H9 (cell line): ENCODE measurements around the gene LYZL2. TPM values are rescaled to one million over a fixed set of nuclear protein-coding genes. Genes with fewer than 3 reads are reported as not detected.

Experiments used
- DNase-seq: peaks from one replicate; pipeline ENCODE4 v3.0.0-alpha.2; 2017
- H2AFZ ChIP-seq: one replicate; pipeline ENCODE4 v1.6.1; 2013; ENCODE audit warnings: mild to moderate bottlenecking, low read length, control low read depth, moderate library complexity
- H2AK5ac ChIP-seq: 2 replicates; pipeline ENCODE4 v1.6.1; 2013; ENCODE audit warnings: low read length, control low read depth, mixed read lengths; ENCODE audit not compliant: insufficient read length
- H2BK120ac ChIP-seq: one replicate; pipeline ENCODE4 v1.6.1; 2013; ENCODE audit warnings: low read depth, mild to moderate bottlenecking, low read length, control low read depth, inconsistent platforms; ENCODE audit not compliant: poor library complexity, severe bottlenecking
- H2BK12ac ChIP-seq: 2 replicates; pipeline ENCODE4 v1.6.1; 2013; ENCODE audit warnings: low read length, control low read depth, mixed read lengths, low read depth; ENCODE audit not compliant: insufficient read length
- H2BK15ac ChIP-seq: 2 replicates; pipeline ENCODE4 v1.6.1; 2013; ENCODE audit warnings: low read depth, low read length, control low read depth
- H2BK20ac ChIP-seq: one replicate; pipeline ENCODE4 v1.6.1; 2013; ENCODE audit warnings: low read depth, mild to moderate bottlenecking, low read length, control low read depth, inconsistent platforms; ENCODE audit not compliant: poor library complexity, severe bottlenecking
- H2BK5ac ChIP-seq: 2 replicates; pipeline ENCODE4 v1.6.1; 2013; ENCODE audit warnings: low read length, control low read depth, mixed read lengths; ENCODE audit not compliant: insufficient read length
- H3K14ac ChIP-seq: 2 replicates; pipeline ENCODE4 v1.6.1; 2013; ENCODE audit warnings: low read length, control low read depth; ENCODE audit not compliant: insufficient read depth
- H3K18ac ChIP-seq: 2 replicates; pipeline ENCODE4 v1.6.1; 2013; ENCODE audit warnings: low read depth, mild to moderate bottlenecking, mixed read lengths, low read length, control low read depth; ENCODE audit not compliant: insufficient read length
- H3K23ac ChIP-seq: 2 replicates; pipeline ENCODE4 v1.6.1; 2013; ENCODE audit warnings: low read length, control low read depth, mixed read lengths, low read depth; ENCODE audit not compliant: insufficient read length
- H3K23me2 ChIP-seq: 2 replicates; pipeline ENCODE4 v1.6.1; 2013; ENCODE audit warnings: low read depth, mild to moderate bottlenecking, mixed read lengths, low read length, control low read depth; ENCODE audit not compliant: insufficient read length, poor library complexity, severe bottlenecking
- H3K27ac ChIP-seq: 2 replicates; pipeline ENCODE4 v1.5.1; 2013; ENCODE audit warnings: low read length, control low read depth, mixed read lengths, low read depth; ENCODE audit not compliant: insufficient read length
- H3K27me3 ChIP-seq: 2 replicates; pipeline ENCODE4 v1.6.1; 2013; ENCODE audit warnings: low read length, control low read depth, inconsistent platforms; ENCODE audit not compliant: insufficient read depth
- H3K4ac ChIP-seq: 2 replicates; pipeline ENCODE4 v1.6.1; 2013; ENCODE audit warnings: low read depth, mild to moderate bottlenecking, control low read depth, inconsistent platforms, low read length, moderate library complexity
- H3K4me1 ChIP-seq: 2 replicates; pipeline ENCODE4 v1.6.1; 2013; ENCODE audit warnings: low read length, control low read depth, inconsistent platforms; ENCODE audit not compliant: insufficient read depth
- H3K4me2 ChIP-seq: 2 replicates; pipeline ENCODE4 v1.6.1; 2013; ENCODE audit warnings: low read length, control low read depth, mixed read lengths; ENCODE audit not compliant: insufficient read length, insufficient read depth
- H3K56ac ChIP-seq: 2 replicates; pipeline ENCODE4 v1.6.1; 2013; ENCODE audit warnings: low read depth, mild to moderate bottlenecking, mixed read lengths, low read length, control low read depth; ENCODE audit not compliant: insufficient read length
- H3K79me1 ChIP-seq: 2 replicates; pipeline ENCODE4 v1.6.1; 2013; ENCODE audit warnings: low read depth, mild to moderate bottlenecking, moderate library complexity, low read length, control low read depth, inconsistent platforms; ENCODE audit not compliant: insufficient read depth, poor library complexity, severe bottlenecking
- H3K79me2 ChIP-seq: 2 replicates; pipeline ENCODE4 v1.6.1; 2013; ENCODE audit warnings: low read length, control low read depth, inconsistent platforms; ENCODE audit not compliant: insufficient read depth
- H3K9ac ChIP-seq: 2 replicates; pipeline ENCODE4 v1.6.1; 2013; ENCODE audit warnings: low read length, control low read depth, mixed read lengths; ENCODE audit not compliant: insufficient read length; ENCODE audit errors: extremely low read depth
- H3K9me3 ChIP-seq: one replicate; pipeline ENCODE4 v1.6.1; 2013; ENCODE audit warnings: low read depth, low read length, inconsistent platforms; ENCODE audit not compliant: control insufficient read depth
- H3T11ph ChIP-seq: one replicate; pipeline ENCODE4 v1.6.1; 2013; ENCODE audit warnings: mild to moderate bottlenecking, low read length, control low read depth, inconsistent platforms
- H4K20me1 ChIP-seq: one replicate; pipeline ENCODE4 v1.6.1; 2013; ENCODE audit not compliant: control insufficient read depth, insufficient read length, insufficient read depth
- H4K5ac ChIP-seq: 2 replicates; pipeline ENCODE4 v1.6.1; 2013; ENCODE audit warnings: low read depth, mild to moderate bottlenecking, mixed read lengths, low read length, control low read depth; ENCODE audit not compliant: insufficient read length
- H4K8ac ChIP-seq: replicated peaks from 2 replicates; pipeline ENCODE4 v1.6.1; 2013; ENCODE audit warnings: low read length, control low read depth, mixed read lengths, low read depth; ENCODE audit not compliant: insufficient read length
- H4K91ac ChIP-seq: 2 replicates; pipeline ENCODE4 v1.6.1; 2013; ENCODE audit warnings: low read depth, mild to moderate bottlenecking, moderate library complexity, mixed read lengths, low read length, control low read depth; ENCODE audit not compliant: insufficient read length
- H3K27ac Mint-ChIP-seq, 3 experiments: 2 replicates in 2 of 3; 3 replicates in 1 of 3; pipeline ENCODE4 v1.8.0; 2020 to 2021; ENCODE audit warnings: mixed read lengths in 3 of 3, mild to moderate bottlenecking in 1 of 3, moderate library complexity in 1 of 3
- H3K27me3 Mint-ChIP-seq: 2 replicates; pipeline ENCODE4 v1.8.0; 2021; ENCODE audit warnings: low read depth, mild to moderate bottlenecking, moderate library complexity, mixed read lengths
- H3K36me3 Mint-ChIP-seq, 3 experiments: 2 replicates in 2 of 3; 3 replicates in 1 of 3; pipeline ENCODE4 v1.8.0; 2020 to 2021; ENCODE audit warnings: low read depth in 3 of 3, mixed read lengths in 3 of 3; ENCODE audit not compliant: insufficient read depth in 1 of 3
- H3K4me1 Mint-ChIP-seq, 2 experiments: 2 replicates each; pipeline ENCODE4 v1.8.0; 2020; ENCODE audit warnings: mixed read lengths in 2 of 2
- H3K4me3 Mint-ChIP-seq, 2 experiments: 2 replicates in 1 of 2; 3 replicates in 1 of 2; pipeline ENCODE4 v1.8.0; 2020 to 2021; ENCODE audit warnings: mild to moderate bottlenecking in 2 of 2, mixed read lengths in 2 of 2, moderate library complexity in 1 of 2
- H3K9me3 Mint-ChIP-seq, 2 experiments: 2 replicates in 1 of 2; 3 replicates in 1 of 2; pipeline ENCODE4 v1.8.0; 2020; ENCODE audit warnings: mild to moderate bottlenecking in 2 of 2, mixed read lengths in 2 of 2, moderate library complexity in 1 of 2
- WGBS: extraction: QIAGEN DNeasy Blood & Tissue Kit; methylation state at CpG from one replicate; pipeline ENCODE4 v1.1.7; 2013; ENCODE audit warnings: missing lambda C conversion rate, low lambda C conversion rate, mixed read lengths; ENCODE audit not compliant: insufficient read length; ENCODE audit errors: extremely low coverage; 5-methylcytosine and 5-hydroxymethylcytosine counted together
- total RNA-seq: library from RNA; stranded (reverse); gene quantifications from 2 replicates; pipeline ENCODE4 v1.2.1, GENCODE V29; 2021
- TF ChIP-seq, protein P1 (sequence below): fragments of 200-600 bp; sonication (generic); conservative IDR thresholded peaks from 3 replicates; pipeline ENCODE4 v1.8.0; 2021; ENCODE audit warnings: antibody characterized with exemption, mild to moderate bottlenecking

Gene LYZL2
- total RNA-seq, 1 experiment from 2014 or later: not detected

DNA sequence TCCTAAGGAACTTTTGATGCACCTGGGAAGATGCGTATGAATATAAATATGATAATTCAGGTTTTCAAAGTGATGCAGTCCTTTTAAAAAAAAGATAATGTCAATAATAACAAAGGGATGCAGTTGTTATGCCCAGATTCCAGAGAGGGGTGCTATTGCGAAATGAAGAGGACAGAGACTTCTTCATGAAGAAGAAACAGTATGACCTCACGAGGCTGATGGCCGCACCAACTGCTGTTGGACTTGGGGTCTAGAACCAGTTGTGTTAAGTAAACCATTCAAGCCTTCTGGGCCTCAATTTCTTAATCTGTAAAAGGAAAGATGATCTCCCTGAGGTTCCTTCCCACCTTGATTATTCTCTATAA, 55.1 kb downstream of the LYZL2 start:
- H3K4me1 ChIP-seq: 0 out of 2 replicates have a peak, but pooled peaks cover 2% of the 10 kb centered on the region
- no peak overlapping the region for H3K18ac ChIP-seq
- H3K56ac ChIP-seq: no peak overlapping the region
- H3K14ac ChIP-seq: no peak overlapping the region
- no peak overlapping the region for H3K4ac ChIP-seq
- H3T11ph ChIP-seq: no peak overlapping the region
- no peak overlapping the region for H3K27ac ChIP-seq
- H3K27me3 Mint-ChIP-seq: peaks cover 2% of the 10 kb centered on the region; the same call in 1 of the 2 replicates
- TF ChIP-seq, protein P1, sequence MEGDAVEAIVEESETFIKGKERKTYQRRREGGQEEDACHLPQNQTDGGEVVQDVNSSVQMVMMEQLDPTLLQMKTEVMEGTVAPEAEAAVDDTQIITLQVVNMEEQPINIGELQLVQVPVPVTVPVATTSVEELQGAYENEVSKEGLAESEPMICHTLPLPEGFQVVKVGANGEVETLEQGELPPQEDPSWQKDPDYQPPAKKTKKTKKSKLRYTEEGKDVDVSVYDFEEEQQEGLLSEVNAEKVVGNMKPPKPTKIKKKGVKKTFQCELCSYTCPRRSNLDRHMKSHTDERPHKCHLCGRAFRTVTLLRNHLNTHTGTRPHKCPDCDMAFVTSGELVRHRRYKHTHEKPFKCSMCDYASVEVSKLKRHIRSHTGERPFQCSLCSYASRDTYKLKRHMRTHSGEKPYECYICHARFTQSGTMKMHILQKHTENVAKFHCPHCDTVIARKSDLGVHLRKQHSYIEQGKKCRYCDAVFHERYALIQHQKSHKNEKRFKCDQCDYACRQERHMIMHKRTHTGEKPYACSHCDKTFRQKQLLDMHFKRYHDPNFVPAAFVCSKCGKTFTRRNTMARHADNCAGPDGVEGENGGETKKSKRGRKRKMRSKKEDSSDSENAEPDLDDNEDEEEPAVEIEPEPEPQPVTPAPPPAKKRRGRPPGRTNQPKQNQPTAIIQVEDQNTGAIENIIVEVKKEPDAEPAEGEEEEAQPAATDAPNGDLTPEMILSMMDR: no peak
- no peak overlapping the region for H2BK15ac ChIP-seq
- no CpG with 5 or more reads among the region's 4 CpGs for WGBS
- H2BK5ac ChIP-seq: no peak overlapping the region
- no peaks in the 10 kb centered on the region for H3K79me2 ChIP-seq
- H3K9me3 ChIP-seq: no peaks in the 10 kb centered on the region
- peaks cover 2% of the 10 kb centered on the region; the same call in 1 of the 2 replicates for H3K27me3 ChIP-seq
- H4K5ac ChIP-seq: no peak overlapping the region
- H3K23me2 ChIP-seq: no peaks in the 10 kb centered on the region
- no peak overlapping the region for H4K8ac ChIP-seq
- H3K79me1 ChIP-seq: no peaks in the 10 kb centered on the region
- no peak overlapping the region for H3K4me2 ChIP-seq
- H3K9me3 Mint-ChIP-seq: peaks cover 0 to 7% of the 10 kb centered on the region in 2 experiments; a peak in 2 of 5 replicates
- no peak overlapping the region for H2BK12ac ChIP-seq
- H2BK120ac ChIP-seq: no peak overlapping the region
- no peak overlapping the region for H2BK20ac ChIP-seq
- H4K91ac ChIP-seq: no peak overlapping the region
- no peaks in the 10 kb centered on the region for H4K20me1 ChIP-seq
- H3K36me3 Mint-ChIP-seq: no peaks in the 10 kb centered on the region
- no peak overlapping the region for H3K23ac ChIP-seq
- no peak overlapping the region for H3K9ac ChIP-seq
- H3K4me3 Mint-ChIP-seq: no peak overlapping the region
- H2AK5ac ChIP-seq: no peak overlapping the region
- H3K27ac Mint-ChIP-seq: no peak overlapping the region; a peak in 1 of 7 replicates
- H3K4me1 Mint-ChIP-seq: peaks cover 18% of the 10 kb centered on the region in 2 experiments
- no peak for DNase-seq
- no peak overlapping the region for H2AFZ ChIP-seq
